HG03045 (cell line): ENCODE measurements around the gene NSG2.
"Not testable (repeated sequence)": the region's sequence is repeated elsewhere in the genome, so short reads cannot be mapped to it uniquely, and the experiment has no call there.

ENCODE experiments used
- ATAC-seq: cut with Tn5 transposase; IDR thresholded peaks from one replicate; pipeline ENCODE4 v1.9.1; 2021; ENCODE audit warnings: mild to moderate bottlenecking, moderate library complexity; ENCODE audit not compliant: unreplicated experiment

NSG2 gene

GRCh38 chr5:174045470-174046025 is at the start of gene NSG2:
Gene NSG2, plus strand, starts transcription at chr5:174045706. Its CDS starts 1,050 bp downstream, at chr5:174046756.
- peak; percentile 71 for ATAC-seq

- no peak for ATAC-seq
Observed at GRCh38 chr5:173997331-173997730, 48.2 kb upstream of the NSG2 start.

GRCh38 chr5:173998531-173998930 is 47.0 kb upstream of the NSG2 start:
- no peak for ATAC-seq

GRCh38 chr5:174000076-174000475 is 45.4 kb upstream of the NSG2 start:
- ATAC-seq = no peak

- no peak for ATAC-seq
Observed at GRCh38 chr5:174003795-174004194, 41.7 kb upstream of the NSG2 start.

- no peak for ATAC-seq
Observed at GRCh38 chr5:174008922-174009321, 36.6 kb upstream of the NSG2 start.

- no peak for ATAC-seq
Observed at GRCh38 chr5:174010365-174010764, 35.1 kb upstream of the NSG2 start.

GRCh38 chr5:174011441-174011840 is 34.1 kb upstream of the NSG2 start:
- no peak for ATAC-seq

- not testable (repeated sequence) for ATAC-seq
Observed at GRCh38 chr5:174020069-174020927, 25.2 kb upstream of the NSG2 start.

GRCh38 chr5:174020928-174021304 is 24.6 kb upstream of the NSG2 start:
- ATAC-seq = no peak

- no peak for ATAC-seq
Observed at GRCh38 chr5:174022384-174023095, 23.0 kb upstream of the NSG2 start.

- ATAC-seq = no peak
Observed at GRCh38 chr5:174030286-174030685, 15.2 kb upstream of the NSG2 start.

GRCh38 chr5:174044466-174045254 is 846 bp upstream of the NSG2 start:
- no peak for ATAC-seq

GRCh38 chr5:174046558-174046957 is 1.1 kb downstream of the NSG2 start:
- ATAC-seq = no peak

- ATAC-seq = no peak
Observed at GRCh38 chr5:174047472-174048099, 2.1 kb downstream of the NSG2 start.

GRCh38 chr5:174052636-174053035 is 7.1 kb downstream of the NSG2 start:
- no peak for ATAC-seq

GRCh38 chr5:174053905-174054304 is 8.4 kb downstream of the NSG2 start:
- no peak for ATAC-seq

GRCh38 chr5:174056064-174056847 is 10.8 kb downstream of the NSG2 start:
- ATAC-seq = no peak

- no peak for ATAC-seq
Observed at GRCh38 chr5:174057206-174057605, 11.7 kb downstream of the NSG2 start.
